Transverse colon (tissue), 3 donors: ENCODE measurements around the gene SLC4A2.

Experiments used
- POLR2A ChIP-seq: fragments of 450-650 bp; IDR thresholded peaks from one replicate; pipeline ENCODE4 v1.6.1; 2016; ENCODE audit warnings: antibody characterized with exemption, mild to moderate bottlenecking, moderate library complexity
- TF ChIP-seq, protein P1 (sequence below), 5 experiments: fragments of 200-600 bp in 3 of 5; fragments of 450-650 bp in 2 of 5; sonication (generic) in 3 of 5; IDR thresholded peaks; 1 replicate in 2 of 5; 2 replicates in 3 of 5; pipeline ENCODE4 v1.5.1; 2016 to 2017; ENCODE audit warnings: antibody characterized with exemption in 5 of 5, inconsistent platforms in 3 of 5, mild to moderate bottlenecking in 2 of 5, moderate library complexity in 1 of 5

GRCh38 chr7:151121380-151122170 lies 62.2 kb downstream of the SLC4A2 start:
- TF ChIP-seq, protein P1, sequence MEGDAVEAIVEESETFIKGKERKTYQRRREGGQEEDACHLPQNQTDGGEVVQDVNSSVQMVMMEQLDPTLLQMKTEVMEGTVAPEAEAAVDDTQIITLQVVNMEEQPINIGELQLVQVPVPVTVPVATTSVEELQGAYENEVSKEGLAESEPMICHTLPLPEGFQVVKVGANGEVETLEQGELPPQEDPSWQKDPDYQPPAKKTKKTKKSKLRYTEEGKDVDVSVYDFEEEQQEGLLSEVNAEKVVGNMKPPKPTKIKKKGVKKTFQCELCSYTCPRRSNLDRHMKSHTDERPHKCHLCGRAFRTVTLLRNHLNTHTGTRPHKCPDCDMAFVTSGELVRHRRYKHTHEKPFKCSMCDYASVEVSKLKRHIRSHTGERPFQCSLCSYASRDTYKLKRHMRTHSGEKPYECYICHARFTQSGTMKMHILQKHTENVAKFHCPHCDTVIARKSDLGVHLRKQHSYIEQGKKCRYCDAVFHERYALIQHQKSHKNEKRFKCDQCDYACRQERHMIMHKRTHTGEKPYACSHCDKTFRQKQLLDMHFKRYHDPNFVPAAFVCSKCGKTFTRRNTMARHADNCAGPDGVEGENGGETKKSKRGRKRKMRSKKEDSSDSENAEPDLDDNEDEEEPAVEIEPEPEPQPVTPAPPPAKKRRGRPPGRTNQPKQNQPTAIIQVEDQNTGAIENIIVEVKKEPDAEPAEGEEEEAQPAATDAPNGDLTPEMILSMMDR (IDR thresholded peaks at IDR 0.05), result no peak
- TF ChIP-seq POLR2A, result no peak
